ENCODE data around the gene ZBTB32. TPM values are rescaled to one million over a fixed set of nuclear protein-coding genes. Genes with fewer than 3 reads are reported as not detected.

Gene ZBTB32
- total RNA-seq, 1 donor = not detected

DNA sequence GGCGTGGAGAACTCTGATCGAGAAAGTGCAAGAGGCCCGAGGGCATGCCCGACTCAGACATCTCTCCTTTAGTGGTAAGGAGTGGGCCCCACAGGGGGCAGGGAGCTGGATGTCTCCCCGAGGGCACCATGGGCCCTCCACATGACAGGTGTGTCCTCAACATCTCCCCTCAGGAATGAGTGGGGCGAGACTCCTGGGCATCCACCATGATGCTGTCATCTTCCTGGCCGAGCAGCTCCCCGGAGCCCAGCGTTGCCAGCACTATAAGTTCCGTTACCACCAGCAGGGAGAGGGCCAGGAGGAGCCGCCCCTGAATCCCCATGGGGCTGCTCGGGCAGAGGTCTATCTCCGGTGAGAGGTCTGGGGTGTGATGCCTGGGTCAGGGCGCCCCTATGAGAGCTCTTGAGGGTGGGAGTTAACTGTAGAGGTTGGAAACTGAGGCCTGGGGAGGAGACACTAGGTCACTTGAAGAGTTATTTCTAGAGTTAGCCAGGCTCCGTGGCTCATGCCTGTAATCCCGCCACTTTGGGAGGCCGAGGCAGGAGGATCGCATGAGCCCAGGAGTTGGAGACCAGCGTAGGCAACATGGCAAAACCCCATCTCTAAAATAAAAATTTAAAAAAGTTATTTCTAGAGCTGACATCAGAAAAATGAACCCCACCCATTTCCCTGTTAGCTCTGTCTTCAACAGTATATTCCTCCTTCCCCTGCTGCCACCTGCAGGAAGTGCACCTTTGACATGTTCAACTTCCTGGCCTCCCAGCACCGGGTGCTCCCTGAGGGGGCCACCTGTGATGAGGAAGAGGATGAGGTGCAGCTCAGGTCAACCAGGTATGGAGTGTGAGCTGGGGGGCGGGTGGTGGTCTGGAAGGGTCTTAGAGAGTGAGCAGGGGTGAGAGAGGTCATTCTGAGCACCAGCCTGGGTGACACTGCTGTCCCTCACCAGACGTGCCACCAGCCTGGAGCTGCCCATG is 32.8 kb downstream of the ZBTB32 start:
- TF ChIP-seq, protein P1, sequence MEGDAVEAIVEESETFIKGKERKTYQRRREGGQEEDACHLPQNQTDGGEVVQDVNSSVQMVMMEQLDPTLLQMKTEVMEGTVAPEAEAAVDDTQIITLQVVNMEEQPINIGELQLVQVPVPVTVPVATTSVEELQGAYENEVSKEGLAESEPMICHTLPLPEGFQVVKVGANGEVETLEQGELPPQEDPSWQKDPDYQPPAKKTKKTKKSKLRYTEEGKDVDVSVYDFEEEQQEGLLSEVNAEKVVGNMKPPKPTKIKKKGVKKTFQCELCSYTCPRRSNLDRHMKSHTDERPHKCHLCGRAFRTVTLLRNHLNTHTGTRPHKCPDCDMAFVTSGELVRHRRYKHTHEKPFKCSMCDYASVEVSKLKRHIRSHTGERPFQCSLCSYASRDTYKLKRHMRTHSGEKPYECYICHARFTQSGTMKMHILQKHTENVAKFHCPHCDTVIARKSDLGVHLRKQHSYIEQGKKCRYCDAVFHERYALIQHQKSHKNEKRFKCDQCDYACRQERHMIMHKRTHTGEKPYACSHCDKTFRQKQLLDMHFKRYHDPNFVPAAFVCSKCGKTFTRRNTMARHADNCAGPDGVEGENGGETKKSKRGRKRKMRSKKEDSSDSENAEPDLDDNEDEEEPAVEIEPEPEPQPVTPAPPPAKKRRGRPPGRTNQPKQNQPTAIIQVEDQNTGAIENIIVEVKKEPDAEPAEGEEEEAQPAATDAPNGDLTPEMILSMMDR (IDR thresholded peaks at IDR 0.05; ENCODE audit: insufficient read depth, low read depth, low read length) = no peak
- no peak overlapping the region for H3K4me3 ChIP-seq (ENCODE audit: low read depth, low read length)
- no peak for DNase-seq (ENCODE audit: low read depth)

- no peak overlapping the region for H3K4me3 ChIP-seq (ENCODE audit: low read depth, low read length)
- DNase-seq (ENCODE audit: low read depth) = no peak
- TF ChIP-seq, protein P1 (IDR thresholded peaks at IDR 0.05; ENCODE audit: insufficient read depth, low read depth, low read length) = no peak
These were observed 33.9 kb downstream of the ZBTB32 start for GRCh38 chr19:35738021-35738886.

DNA sequence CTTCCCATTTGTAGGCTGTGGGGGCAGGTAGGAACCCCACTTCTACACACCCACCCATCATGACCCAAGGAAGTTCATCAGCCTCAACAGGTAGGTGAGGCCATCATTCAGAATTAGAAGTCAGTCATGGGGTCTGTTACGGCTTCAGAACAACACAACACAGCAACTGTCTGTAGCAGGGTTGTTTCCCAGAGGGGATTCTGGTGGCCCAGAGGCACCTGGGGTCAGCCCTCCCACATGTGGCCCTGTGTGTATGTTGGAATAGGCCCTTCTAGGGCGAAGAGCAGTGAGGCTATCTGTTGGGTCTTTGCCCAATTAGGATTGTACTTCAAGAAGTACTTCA is 34.5 kb downstream of the ZBTB32 start:
- no peak for DNase-seq (ENCODE audit: low read depth)
- H3K4me3 ChIP-seq (ENCODE audit: low read depth, low read length) = no peak overlapping the region
- TF ChIP-seq, protein P1 (IDR thresholded peaks at IDR 0.05; ENCODE audit: insufficient read depth, low read depth, low read length) = no peak

DNA sequence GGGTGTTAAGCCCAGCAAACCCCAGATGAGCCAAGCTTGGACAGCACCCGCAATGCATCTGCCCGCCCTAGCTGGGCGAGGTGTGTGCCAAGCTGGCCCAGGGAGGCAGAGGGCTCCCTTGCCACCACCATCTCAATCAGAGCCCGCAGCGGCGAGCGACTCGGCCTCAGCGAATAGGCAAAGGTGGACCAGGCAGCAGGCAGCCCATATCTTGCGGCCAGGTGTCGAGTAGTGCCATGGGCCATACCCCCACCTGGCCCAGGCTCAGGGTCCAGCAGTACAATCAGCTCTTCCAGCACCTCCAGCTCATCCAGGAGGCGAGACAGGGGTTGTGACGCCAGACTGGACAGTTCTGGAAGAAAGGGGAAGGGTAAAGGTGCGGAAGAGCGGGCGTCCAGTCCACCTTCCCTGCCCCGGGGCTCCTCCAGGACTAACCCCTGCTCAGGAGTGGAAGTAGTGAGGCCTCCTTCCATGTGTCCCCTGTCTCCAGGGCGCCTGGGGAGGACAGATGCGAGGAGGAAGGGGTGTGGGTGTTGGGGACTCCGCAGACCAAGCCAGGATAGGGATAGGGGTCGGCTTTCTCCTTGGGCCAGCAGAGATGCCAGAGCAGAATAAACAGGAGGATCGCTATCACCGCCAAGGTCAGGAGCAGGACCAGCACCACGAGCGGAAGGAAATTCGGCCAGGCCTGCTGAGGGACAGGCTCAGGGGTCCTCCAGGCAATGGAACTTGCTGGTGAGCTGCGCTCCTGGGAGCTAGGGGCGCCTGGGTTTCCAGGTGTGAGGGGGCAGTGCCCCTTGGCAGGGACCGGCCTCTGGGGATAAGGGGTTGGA is 35.1 kb downstream of the ZBTB32 start:
- no peak for DNase-seq (ENCODE audit: low read depth)
- peak overlapping the region; percentile 62 for H3K4me3 ChIP-seq (ENCODE audit: low read depth, low read length)
- TF ChIP-seq, protein P1 (IDR thresholded peaks at IDR 0.05; ENCODE audit: insufficient read depth, low read depth, low read length) = no peak

DNA sequence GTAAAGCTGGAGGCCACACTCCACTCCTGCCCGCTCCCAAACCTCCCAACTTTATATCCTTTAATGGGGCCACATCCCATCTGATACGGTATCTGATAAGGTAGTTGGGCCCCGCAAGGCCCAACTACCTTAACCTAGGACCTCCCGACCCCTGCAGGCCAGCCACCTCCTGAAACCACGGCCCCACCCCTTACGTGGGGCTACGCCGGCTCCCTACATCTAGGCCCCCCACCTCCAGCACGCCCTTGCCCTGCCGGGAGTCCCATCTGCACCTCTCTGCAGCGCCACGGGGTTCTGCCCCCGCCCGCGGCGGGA is 35.7 kb downstream of the ZBTB32 start:
- TF ChIP-seq, protein P1 (IDR thresholded peaks at IDR 0.05; ENCODE audit: insufficient read depth, low read depth, low read length) = no peak
- DNase-seq (ENCODE audit: low read depth) = no peak

More for the DNA sequence above, 35.7 kb downstream of the ZBTB32 start:
- H3K4me3 ChIP-seq (ENCODE audit: low read depth, low read length) = peak overlapping the region; percentile 62
